GM19099 (cell line): ENCODE measurements around the gene SDK1.

Experiments
- POLR2A ChIP-seq: IDR thresholded peaks from 3 replicates; pipeline ENCODE4 v1.6.1; 2011; ENCODE audit warnings: low read depth; ENCODE audit not compliant: insufficient read length; ENCODE audit errors: extremely low read depth

The SDK1 gene

DNA sequence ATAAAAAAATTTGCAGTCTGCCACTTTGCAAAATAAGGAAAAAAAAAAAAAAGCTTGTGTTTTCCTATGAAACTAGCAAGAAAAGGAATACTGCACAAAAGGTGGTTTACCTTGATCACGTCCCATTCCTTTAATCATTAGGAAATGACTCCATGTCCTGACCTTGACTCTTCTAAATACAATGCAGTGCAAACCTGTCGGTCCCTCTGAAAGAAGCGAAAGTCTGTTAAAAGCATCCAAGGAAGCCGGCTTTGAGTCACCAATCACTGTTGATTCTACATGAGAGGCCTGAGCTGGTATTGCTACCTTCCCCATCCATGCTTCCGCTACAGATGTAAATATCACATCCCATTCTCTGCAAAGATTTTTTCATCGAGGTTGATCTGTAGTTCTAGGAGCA is 652.1 kb downstream of the SDK1 start:
- TF ChIP-seq POLR2A, result no peak

DNA sequence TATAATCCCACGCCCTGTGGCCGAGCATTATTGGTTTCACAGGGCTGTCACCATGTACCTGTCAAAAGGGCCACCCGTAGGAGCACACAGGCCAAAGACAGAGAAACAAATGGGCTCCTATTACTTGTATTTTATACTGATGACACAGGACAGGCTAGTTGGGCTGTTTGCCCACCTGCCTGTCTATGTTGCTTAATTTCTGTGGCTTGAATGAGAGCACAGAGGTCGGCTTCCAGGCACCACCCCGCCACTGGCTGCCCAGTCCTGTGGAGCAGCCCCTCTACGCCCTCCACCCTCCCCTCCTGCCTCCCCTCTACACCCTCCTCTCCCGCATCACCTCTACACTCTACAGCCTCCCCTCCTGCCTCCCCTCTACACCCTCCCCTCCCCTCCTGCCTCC is 652.9 kb downstream of the SDK1 start:
- no peak for TF ChIP-seq POLR2A

DNA sequence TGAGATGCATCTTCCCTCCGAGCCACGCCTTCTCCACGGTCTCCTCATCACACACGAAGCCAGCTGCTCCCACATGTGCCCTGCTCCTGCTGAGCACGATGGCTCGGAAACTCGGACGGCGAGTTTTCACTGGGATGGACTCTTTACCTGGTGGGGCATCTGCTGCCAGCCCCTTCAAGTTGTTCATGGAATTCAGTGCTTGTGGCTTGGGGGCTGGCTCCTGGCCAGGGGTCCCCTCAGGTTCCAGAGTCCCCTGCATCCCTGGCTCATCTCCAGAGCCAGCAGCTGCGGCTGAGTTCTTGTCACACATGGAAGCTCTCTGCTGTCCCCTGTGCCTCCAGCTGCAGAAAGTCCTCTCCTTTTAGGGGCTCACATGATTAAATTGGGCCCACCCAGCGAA is 654.0 kb downstream of the SDK1 start:
- TF ChIP-seq POLR2A, result no peak

DNA sequence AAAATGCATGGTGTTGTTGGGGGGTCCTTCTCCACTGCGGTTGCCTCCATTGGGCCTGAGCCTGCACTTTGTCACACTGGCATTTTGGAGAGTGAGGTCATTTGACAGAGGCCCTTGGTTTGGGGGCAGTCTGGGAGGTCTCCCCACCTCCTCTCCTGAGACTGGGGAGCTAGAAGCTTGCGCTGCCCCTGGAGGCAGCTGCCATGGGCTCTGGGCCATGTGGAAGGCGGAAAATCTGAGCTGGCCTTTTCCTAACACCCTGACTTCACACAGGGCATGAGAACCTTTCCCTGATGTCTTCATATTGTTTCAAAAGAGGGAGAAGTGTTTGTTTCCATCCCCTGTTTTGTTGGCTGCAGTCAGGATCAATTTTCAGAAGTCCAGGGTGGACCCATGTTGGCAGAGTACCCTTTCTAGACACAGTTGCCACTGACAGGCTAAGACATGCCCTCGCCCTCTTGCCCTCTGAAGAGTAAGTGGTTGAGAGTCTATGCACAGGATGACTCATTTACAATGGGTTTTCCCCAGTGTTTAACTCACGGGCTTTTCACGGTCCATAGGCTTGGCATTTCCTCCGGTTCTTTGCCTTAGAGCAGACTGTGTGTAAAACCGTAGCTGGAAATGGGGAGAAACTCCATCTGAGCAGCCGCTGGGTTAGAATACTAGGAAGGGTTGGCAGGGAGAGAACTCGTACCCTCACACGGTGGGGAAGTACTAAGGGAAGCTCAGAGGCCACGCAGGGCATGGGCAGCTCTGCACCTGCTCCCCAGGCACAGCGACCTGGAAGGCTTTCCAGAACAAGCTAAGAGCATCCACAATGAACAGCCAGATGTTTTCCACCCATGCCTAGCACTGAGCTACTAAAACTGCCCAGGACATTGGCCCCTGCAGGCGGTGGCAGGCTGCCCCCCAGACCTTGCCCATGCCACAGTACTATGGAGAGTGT is 655.0 kb downstream of the SDK1 start:
- no peak for TF ChIP-seq POLR2A

DNA sequence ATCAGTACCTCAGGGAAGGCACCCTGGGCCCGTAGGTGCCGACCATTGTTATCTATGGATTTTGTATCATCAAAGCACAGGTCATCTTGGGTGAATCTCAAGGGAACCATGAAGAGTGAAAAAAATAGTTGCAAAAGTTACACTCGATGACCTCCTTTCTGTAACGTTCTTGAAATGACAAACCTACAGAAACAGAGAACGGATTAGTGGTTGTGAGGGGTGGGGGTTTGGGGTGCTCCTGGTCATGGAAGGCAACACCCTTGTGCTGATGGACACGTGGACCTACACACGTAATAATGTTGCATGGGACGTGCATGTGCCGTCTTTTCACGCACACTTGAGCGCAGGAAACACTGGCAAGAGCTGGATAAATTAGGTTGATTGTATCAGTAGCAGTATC is 655.9 kb downstream of the SDK1 start:
- TF ChIP-seq POLR2A, result no peak

DNA sequence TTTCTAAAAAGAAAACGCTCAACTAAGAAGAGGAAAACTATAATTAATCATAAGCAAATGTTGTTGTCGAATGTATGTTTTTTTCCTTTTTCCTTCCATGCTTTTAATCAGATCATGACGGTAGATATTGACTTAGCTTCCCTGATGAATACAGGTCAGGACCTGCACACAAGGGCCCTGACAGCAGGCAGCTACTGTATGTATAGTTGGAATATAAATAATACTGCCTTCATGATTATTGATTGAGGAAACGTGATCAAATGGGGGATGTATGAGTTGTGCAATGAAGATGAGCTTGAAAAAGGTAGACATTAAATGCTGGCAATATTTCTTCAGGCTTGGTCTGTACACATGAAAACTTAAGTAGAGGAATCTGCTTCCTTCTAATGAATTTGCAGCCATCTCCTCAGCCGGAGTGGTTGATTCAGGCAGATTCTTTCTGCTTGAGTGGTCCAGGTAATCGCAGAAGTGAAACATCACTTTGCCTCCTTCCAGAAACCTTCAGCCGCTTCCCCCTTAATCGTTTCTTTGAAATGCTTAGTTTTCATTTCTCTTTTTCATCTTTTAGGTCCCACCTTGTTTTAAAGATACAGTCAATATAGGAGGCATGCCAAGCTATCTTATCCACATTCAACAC is 656.5 kb downstream of the SDK1 start:
- no peak for TF ChIP-seq POLR2A

DNA sequence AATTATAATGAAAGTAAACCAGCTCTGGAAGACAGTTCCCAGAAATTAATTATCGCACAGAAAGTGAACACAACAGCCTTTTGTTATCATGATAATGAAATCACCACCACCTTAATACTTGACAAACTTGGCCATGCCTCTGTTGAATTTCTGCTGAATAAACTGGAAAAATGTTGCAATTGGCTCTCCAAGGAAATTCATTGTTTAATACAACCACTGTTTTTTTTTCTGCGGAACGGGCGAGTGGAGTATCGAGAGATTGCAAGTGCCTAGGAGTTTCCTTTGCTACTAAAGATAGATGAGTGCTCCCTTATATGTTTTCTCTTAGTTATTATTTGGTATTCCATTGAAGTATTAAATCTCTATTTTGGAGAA is 657.0 kb downstream of the SDK1 start:
- TF ChIP-seq POLR2A, result no peak

DNA sequence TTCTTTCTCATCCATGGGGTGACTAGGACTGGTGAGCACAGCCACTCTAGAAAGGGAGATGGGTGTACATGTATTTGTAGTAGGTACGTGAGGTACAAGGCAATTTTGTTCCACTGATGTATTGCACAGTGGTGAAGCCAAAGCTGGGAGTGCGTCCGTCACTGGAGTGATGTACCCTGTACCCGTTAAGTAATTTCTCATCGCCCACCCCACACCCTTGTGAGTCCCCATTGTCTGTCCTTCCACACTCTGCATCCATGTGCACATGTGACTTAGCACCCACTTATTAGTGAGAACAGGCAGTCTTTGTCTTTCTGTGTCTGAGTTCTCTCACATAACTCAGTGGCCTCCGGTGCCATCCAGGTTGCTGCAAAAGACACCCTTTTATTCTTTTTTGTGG is 658.3 kb downstream of the SDK1 start:
- TF ChIP-seq POLR2A, result no peak

DNA sequence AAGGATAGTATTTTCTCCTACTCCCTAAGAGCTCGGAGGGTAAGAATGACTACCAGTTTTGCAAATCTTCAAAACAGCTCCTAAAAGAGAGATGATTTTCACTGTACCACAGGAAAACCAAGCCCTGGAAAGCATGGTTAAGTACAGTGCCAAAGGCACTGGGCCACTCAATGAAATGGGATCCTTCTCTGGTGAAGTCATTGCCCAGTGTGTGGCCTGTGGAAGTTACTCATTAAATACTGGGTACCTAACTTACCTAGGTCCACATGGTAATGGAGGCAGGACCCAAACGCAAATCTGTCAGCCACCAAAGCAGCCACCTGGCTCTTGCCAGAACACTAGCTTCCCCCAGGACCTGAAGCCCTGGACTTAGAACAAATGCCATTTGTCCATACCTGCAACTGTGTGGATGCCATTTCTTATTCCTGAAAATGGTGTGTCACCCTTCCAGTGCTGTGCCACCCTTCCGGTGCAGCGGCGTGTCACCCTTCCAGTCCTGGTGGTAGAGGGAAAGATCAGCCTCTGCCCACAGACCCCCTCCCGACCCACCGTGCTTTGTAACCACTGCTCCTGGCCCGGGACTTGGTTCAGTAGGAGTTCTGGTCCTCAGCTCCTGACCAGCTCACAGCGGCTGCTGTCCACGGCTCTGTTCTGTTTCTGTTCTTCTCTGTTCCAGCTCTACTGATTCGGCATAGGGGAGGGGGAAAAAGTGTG is 659.2 kb downstream of the SDK1 start:
- TF ChIP-seq POLR2A, result no peak

DNA sequence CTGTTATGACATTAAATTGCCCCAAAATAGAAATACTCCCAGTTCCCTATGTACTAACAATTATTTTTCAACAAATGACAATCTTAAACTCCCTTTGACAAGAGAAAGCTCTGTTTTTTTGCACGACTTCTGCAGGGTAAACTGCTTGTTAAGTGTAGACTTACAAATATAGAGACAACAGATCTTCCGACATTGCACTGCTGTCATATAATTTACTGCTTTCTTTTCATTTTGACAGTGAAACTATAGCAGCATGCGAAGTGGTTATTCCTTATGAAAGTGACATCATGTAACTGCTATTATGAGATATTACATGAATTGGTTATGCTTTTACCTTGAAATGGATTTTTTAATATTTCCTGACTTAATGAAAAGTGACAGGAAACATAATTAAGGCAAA is 659.9 kb downstream of the SDK1 start:
- no peak for TF ChIP-seq POLR2A

DNA sequence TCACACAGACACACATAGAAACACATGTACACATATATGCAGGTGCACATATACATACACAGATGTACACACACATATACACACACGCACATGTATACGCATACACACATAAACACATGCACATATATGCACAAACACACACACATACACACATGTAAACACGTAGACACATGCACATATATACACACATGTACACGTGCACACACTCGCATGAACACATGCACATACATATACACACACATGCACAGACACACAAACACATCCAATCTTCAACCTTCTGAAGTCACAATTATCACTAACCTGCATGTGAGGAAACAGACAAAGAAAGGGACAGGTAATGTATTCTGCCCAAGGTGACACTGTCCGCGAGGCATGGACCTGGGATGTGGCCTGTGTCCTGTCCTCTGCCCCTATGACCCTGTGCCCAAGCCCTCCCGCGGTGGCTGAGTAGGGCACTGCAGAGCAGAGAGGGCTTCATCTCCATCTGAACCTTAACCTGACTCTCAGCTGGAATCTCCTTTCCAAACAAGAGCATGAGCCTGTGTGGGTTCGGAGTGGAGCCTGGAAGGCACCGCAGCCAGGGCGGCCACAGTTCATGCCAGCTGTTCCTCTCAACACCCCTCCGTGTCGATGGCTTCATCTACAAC is 660.9 kb downstream of the SDK1 start:
- no peak for TF ChIP-seq POLR2A

DNA sequence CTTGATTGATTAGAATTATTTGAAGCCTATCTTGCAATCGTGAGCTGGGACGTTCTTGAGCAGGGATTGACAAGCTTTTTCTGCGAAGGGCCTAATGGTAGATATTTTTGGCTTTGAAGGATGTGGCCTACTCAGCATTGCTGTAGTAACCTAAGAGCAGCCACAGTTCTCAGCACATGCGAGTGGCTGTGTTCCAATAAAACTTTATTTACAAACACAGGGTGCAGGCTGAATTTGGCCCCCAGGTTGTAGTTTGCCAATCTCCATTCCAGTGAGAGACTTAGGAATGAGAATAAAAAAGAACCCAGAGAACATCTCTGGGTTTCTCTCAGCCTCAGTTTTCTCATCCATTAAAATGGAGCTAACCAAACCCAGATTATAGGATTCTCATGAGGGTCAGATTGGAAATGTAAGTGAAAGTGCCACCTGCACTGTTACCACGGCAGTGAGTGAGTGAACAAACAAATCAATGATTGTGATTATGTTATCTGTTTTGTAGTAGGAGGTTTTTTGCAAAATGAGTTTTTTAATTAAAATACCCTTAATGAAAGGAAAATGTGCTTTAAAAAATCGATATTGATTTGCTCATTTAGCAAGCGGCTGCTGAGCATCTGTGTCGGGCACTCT is 664.0 kb downstream of the SDK1 start:
- no peak for TF ChIP-seq POLR2A

DNA sequence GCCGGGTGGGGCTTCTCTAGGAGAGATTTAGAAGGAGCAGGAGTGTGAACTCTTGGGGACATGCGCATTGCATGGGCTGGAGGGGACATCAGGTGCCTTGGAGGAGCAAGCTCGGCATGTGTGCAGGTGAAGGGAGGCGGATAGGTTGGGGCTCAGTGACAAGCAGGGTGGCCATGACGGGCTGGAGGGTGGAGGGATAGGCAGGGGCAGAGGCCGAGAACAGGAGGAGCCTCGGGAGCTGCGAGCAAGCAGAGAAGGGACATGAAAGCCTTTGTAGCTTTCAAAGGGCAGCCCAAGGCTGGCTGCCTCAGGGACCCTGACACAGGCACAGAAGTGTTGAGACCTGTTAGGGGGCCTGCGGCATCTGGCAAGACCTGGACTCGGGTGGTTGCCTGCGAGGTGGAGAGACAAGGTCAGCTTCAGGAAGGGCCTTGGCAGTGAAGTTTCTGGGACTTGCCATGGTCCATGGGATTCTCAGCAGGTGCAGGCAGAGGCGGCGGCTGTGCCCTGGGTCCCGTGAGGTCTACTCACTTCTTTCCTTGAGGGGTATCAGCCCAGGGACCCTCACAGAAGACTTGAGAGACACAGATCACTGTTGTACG is 664.8 kb downstream of the SDK1 start:
- no peak for TF ChIP-seq POLR2A

DNA sequence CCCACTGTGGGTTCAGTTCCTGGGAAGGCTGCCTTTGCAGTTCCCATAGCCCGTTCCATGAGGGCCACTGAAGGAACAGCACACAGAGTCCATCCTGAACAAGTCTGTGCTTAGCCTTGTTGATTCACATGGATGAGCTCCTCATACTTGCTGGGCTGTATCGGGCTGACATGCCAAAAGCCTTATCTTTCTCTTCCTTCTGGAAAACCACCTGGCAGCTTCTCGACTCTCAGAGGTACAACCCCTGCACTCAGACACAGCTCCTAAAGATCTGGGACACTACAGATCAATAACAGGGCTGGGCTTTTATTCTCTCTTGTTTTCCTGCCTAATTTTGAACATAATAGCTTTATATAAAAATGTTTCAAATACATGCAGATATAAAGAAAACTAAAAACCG is 667.2 kb downstream of the SDK1 start:
- no peak for TF ChIP-seq POLR2A
